HG03159 (cell line): ENCODE data around the gene MED16.

ENCODE experiments used
- ATAC-seq: cut with Tn5 transposase; IDR thresholded peaks from one replicate; pipeline ENCODE4 v1.9.1; 2021; ENCODE audit warnings: mild to moderate bottlenecking, moderate library complexity; ENCODE audit not compliant: unreplicated experiment

Gene MED16

DNA sequence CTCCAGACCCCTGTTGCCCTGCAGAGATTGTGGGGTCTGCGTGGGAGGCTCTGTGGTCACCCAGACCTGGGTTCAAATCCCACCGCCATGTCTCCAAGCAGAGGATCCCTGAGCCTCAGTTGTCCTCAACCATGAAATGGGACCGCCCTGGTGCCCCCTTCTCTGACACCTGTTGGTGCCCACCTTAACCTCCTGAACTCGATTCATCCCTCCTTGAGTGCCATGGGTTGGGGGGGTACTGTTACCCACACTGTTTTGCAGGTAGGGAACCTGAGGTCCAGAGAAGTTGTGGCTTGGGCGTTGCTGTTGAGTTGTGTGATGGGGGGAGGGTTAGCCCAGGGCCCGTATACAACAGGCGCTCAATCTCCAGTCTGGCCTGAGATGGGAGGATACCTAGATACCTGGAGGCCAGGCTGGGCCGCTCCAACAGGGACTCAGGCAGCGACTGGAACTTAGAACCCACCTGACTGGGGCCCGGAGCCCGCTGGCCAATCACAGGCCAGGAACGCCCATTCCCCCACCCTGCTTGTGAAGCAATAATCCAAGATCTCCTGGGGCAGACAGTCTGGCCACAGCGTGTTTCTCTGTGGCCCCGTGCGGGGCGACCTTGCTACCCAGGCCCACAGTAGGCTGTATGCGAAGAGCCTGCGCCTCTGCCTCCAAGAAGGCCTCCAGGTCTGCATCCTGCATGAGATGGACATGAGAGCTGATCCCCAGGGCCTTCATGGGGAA is 35.6 kb upstream of the MED16 start:
- no peak for ATAC-seq

GRCh38 chr19:927780-928401 is 34.9 kb upstream of the MED16 start:
- ATAC-seq, result no peak

DNA sequence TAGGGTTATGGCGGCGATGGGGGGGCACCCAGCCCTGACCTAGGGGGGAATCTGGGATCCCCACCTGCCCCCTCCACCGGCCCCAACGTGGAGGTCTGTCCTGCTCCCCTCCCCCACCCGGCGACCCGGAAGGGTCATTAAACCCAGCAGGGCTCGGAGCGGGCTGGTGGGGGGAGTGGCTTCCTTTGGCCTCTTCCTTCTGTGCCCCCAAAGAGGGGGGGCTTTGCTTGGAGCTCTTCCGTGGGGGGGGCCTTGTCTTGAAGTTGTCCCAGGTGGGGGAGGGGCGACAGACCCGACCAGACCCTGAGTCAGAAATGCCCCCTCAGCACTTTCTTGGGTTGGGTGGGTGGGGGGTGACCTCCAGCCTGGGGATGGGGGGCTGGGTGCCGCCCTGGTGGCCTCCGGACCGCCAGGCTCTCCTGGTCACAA is 34.4 kb upstream of the MED16 start:
- ATAC-seq, result no peak

DNA sequence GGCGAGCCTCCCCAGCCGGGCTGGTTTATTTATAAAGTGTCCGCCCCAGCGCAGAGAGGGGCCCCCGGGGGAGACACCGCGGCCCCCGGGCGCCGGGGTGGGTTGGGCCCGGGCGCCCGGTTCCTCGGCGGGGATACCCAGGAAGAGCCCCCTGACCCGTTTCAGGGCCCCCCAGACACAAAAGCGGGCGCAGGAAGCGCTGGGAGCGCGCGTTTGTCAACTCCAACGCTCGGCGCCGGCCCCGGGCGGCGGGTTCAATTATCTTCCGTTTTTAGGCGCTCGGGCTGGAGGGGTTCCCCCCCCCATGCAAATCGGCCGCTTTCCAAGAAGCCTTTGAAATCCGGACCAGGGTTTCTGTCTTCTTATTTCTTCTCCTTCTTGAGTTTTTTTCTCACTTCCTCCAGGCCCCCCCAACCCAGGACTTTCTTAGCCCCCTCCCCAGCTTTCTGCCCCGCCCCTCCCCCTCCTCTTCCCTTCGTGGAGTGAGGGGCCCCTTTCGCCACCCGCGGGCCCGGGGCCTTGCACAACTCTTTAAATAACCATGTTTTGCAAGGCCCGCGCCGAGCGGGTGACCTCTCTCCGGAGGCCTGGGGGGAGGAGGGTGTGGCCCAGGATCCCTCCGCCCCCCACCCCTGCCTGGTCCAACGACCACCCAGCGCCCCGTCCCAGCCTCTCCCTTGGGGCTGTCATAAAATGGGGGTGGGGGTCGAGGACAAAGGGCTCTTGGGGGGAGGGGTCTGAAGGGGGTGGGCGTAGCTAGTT is 33.8 kb upstream of the MED16 start:
- no peak for ATAC-seq

DNA sequence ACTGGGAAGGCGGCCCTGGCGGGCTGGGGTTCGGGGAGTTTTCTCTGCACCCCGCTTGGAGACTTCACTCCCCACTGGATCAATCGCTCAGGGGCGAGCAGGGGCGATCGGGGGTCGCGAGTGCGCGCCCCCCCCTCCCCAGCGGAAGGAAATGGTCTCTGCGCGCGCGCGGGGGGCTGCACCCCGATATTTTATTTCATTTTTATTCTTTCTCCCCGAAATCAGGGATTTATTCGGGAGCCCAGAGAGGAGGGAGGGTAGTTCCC is 33.3 kb upstream of the MED16 start:
- ATAC-seq, result no peak

DNA sequence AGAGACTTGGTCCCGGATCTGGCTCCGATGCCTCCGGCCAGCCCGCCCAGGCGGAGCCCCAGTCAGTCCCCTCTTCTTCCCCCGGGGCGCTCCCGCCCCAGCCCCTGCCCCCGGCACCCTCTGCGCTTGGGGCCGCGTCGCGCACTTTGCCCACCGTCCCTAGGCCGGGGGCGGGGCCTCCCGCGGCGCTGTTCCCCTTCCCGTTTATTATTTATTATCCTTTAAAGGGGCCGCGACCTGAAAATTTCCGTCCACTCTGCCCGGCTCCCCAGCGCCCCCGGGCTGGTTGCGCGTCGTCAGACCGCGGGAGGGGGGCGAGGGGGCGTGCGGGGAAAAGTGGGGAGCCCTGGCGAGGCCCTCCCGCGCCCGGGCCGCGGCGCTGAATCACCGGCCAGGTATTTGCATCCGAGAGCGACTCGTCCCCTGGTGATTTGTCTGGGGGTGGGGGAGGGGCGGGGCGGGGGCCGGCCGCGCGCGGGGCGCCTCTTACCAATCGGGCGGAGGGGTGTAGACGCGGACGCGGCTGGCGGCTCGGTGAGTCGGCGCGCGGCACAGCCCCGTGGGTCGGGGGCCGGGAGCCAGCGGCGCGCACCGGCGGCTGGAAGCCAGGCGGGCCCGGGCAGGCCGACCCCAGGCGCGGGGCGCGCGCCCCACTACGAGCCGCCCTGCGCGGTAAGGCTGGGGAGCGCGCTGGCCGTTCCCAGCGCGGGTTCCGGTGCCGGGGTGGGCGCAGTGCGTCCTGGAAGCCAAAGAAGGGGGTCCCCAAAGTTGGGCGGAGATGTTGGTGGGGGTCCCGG is 32.7 kb upstream of the MED16 start, which contains the start of gene ARID3A:
TSS of gene ARID3A (plus strand) at position 510 of the 797 bp plus-strand sequence. CDS start 3,494 bp downstream, outside the sequence.
- peak; percentile 57 for ATAC-seq

GRCh38 chr19:925087-925525 is 32.1 kb upstream of the MED16 start:
- peak; percentile 32 for ATAC-seq

DNA sequence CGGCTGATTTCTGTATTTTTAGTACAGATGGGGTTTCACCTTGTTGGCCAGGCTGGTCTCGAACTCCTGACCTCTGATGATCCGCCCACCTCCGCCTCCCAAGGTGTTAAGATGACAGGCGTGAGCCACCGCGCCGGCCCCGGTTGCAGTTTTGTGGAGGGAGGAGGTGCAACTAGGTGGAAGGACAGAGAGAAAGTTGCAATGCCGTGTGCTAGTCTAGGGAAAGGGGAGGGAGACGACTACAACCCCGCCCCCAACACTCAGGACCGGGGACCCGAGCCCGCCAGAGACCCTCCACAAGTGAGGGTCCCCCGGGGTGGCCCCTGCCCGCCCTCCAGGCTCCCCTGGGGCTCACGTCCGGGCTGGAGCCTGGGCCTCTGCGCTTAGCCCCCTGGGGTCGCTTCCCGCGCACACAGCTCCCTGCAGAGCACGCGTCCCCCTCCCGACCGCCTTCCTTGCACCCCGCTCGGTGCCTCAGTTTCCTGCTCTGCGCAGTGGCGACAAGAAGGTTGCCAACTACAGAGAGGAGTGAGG is 31.6 kb upstream of the MED16 start:
- ATAC-seq, result no peak

GRCh38 chr19:920051-920864 is 27.3 kb upstream of the MED16 start:
- ATAC-seq, result no peak

DNA sequence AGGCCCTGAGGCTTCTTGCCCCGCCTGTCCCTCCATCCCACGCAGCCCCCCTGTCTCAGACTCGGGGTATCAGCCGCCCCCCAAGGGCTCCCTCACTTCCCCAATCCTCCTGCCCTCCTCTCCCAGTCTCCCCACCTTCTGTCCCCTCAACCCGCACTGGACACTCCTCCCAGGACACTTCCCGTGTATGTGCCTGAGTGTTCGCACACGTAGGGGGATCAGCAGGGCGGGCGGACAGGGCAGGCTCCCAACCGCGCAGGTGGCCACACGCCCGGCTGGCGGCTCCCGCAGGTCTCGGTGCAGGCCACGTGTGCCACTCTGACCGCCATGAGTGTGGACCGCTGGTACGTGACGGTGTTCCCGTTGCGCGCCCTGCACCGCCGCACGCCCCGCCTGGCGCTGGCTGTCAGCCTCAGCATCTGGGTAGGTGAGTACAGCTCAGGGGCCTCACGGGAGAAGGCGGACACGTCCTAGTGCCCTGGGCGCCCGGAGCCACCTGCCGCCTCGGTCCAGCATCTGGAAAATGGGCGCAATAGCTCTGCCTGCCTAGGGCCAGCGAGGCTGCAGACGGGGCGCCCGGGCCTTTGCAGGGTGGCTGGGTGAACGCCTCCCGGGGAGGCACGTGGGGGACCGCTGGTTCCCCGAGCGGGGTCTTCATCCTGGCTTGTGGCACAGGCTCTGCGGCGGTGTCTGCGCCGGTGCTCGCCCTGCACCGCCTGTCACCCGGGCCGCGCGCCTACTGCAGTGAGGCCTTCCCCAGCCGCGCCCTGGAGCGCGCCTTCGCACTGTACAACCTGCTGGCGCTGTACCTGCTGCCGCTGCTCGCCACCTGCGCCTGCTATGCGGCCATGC is 26.4 kb upstream of the MED16 start:
- ATAC-seq, result no peak

GRCh38 chr19:918481-919198 is 25.7 kb upstream of the MED16 start:
- no peak for ATAC-seq

DNA sequence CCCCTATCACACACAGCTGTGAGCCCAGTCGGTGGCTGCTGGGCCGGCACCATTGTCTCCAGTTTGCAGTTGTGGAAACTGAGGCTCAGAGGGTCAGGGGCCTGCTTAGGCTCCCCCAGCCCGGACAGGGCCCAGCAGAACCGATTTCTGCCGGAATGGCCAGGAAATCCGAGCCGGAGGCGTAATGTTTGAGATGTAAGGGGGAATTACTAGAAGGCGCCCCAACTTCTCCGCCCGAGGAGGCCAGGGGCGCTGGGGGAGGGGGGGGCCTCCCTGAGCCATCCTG is 25.1 kb upstream of the MED16 start:
- ATAC-seq, result no peak

DNA sequence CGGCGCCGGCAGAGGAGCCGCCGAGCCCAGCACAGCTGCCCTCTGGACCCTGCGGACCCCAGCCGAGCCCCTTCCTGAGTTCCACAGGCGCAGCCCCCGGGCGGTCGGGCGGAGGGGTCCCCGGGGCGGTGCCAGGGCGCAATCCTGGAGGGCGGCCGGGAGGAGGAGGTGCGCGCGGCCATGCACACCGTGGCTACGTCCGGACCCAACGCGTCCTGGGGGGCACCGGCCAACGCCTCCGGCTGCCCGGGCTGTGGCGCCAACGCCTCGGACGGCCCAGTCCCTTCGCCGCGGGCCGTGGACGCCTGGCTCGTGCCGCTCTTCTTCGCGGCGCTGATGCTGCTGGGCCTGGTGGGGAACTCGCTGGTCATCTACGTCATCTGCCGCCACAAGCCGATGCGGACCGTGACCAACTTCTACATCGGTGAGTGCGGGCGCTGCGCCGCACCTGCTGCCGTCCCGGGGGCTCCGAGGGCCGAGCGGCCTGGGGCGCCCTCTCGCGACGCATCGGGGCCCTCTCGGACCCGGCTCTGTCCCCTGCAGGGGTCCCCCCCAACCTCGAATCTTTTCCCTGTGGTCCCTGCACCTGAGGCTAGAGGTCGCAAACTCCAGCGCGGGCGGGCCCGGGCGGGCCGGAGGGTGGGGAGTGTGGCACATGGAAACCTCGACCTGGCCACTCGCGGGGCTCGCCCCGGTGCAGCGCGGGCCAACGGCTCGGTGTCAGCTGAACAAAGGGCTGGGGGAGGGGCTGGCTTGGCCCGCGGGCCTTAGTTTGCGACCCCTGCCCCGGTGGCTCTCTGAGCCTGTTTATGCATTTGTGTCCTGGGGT is 24.6 kb upstream of the MED16 start, which contains the start of gene KISS1R:
TSS of gene KISS1R (plus strand) at position 11 of the 829 bp plus-strand sequence. CDS start at position 181, 170 bp downstream.
- ATAC-seq, result no peak

GRCh38 chr19:916645-917322 is 23.8 kb upstream of the MED16 start:
- ATAC-seq, result no peak

GRCh38 chr19:913080-913748 is 20.2 kb upstream of the MED16 start, which contains the start of gene R3HDM4:
TSS of gene R3HDM4 (minus strand) at chr19:913219. CDS start at chr19:913157, 62 bp downstream.
- ATAC-seq, result peak; percentile 46
